HG02938 (cell line): ENCODE data around the gene DCHS2.

Experiments
- ATAC-seq: cut with Tn5 transposase; IDR thresholded peaks from one replicate; pipeline ENCODE4 v1.9.1; 2021; ENCODE audit warnings: mild to moderate bottlenecking, moderate library complexity; ENCODE audit not compliant: unreplicated experiment

Gene DCHS2

GRCh38 chr4:154329268-154329868, 162.2 kb downstream of the DCHS2 start:
- ATAC-seq: no peak

- no peak for ATAC-seq
These were observed 163.6 kb downstream of the DCHS2 start for GRCh38 chr4:154328030-154328429.

GRCh38 chr4:154320521-154320920, 171.1 kb downstream of the DCHS2 start:
- ATAC-seq: no peak

- no peak for ATAC-seq
These were observed 171.9 kb downstream of the DCHS2 start for GRCh38 chr4:154319736-154320135.

- ATAC-seq: no peak
These were observed 174.2 kb downstream of the DCHS2 start for GRCh38 chr4:154317201-154317999.

GRCh38 chr4:154315741-154316140, 175.9 kb downstream of the DCHS2 start:
- no peak for ATAC-seq

GRCh38 chr4:154314248-154314647, 177.4 kb downstream of the DCHS2 start:
- no peak for ATAC-seq

GRCh38 chr4:154313004-154313585, 178.5 kb downstream of the DCHS2 start:
- ATAC-seq: no peak

GRCh38 chr4:154312246-154312645, 179.4 kb downstream of the DCHS2 start:
- no peak for ATAC-seq

- no peak for ATAC-seq
These were observed 181.0 kb downstream of the DCHS2 start for GRCh38 chr4:154310578-154310977.

GRCh38 chr4:154308207-154308606, 183.4 kb downstream of the DCHS2 start:
- no peak for ATAC-seq

- no peak for ATAC-seq
These were observed 184.1 kb downstream of the DCHS2 start for GRCh38 chr4:154307451-154307850.

- no peak for ATAC-seq
These were observed 186.0 kb downstream of the DCHS2 start for GRCh38 chr4:154305616-154306015.

GRCh38 chr4:154304679-154305078, 186.9 kb downstream of the DCHS2 start:
- no peak for ATAC-seq

- ATAC-seq: no peak
These were observed 196.8 kb downstream of the DCHS2 start for GRCh38 chr4:154294652-154295350.

- ATAC-seq: no peak
These were observed 198.2 kb downstream of the DCHS2 start for GRCh38 chr4:154293427-154293826.

- ATAC-seq: no peak
These were observed 199.0 kb downstream of the DCHS2 start for GRCh38 chr4:154292589-154292988.

- no peak for ATAC-seq
These were observed 214.4 kb downstream of the DCHS2 start for GRCh38 chr4:154277172-154277571.

- no peak for ATAC-seq
These were observed 215.1 kb downstream of the DCHS2 start for GRCh38 chr4:154276496-154276895.

GRCh38 chr4:154254999-154255398, 236.6 kb downstream of the DCHS2 start:
- ATAC-seq: no peak

- no peak for ATAC-seq
These were observed 257.0 kb downstream of the DCHS2 start for GRCh38 chr4:154234576-154234975.
